Keratinocyte (primary cell): ENCODE measurements around the gene LYPD8. TPM values are rescaled to one million over a fixed set of nuclear protein-coding genes. Genes with fewer than 3 reads are reported as not detected.

ENCODE experiments used
- DNase-seq: peaks from one replicate; pipeline ENCODE4 v3.0.0-alpha.2; 2011; ENCODE audit warnings: low read depth, missing footprints, low spot score
- FAIRE-seq: peaks from 2 replicates; lab custom pipeline; 2011; peaks lifted over from hg19 to GRCh38; lab: Jason Lieb, UNC
- H2AFZ ChIP-seq: 2 replicates; pipeline ENCODE4 v1.6.0; 2012; ENCODE audit warnings: low read length, control low read depth, inconsistent platforms; ENCODE audit not compliant: control insufficient read depth
- H3K27ac ChIP-seq: 2 replicates; pipeline ENCODE4 v1.5.1; 2011; ENCODE audit warnings: low read length; ENCODE audit not compliant: control insufficient read depth, insufficient read depth
- H3K27me3 ChIP-seq: 3 replicates; pipeline ENCODE4 v1.6.0; 2011; ENCODE audit warnings: low read length; ENCODE audit not compliant: control insufficient read depth, insufficient read depth; ENCODE audit errors: extremely low read depth
- H3K36me3 ChIP-seq, 2 experiments: 2 replicates in 1 of 2; 3 replicates in 1 of 2; pipeline ENCODE4 v1.5.1; 2011; ENCODE audit warnings: low read length in 2 of 2, mild to moderate bottlenecking in 1 of 2; ENCODE audit not compliant: control insufficient read depth in 2 of 2, insufficient read depth in 2 of 2; ENCODE audit errors: extremely low read depth in 1 of 2
- H3K4me1 ChIP-seq: 3 replicates; pipeline ENCODE4 v1.5.1; 2011; ENCODE audit warnings: low read length; ENCODE audit not compliant: control insufficient read depth, insufficient read depth; ENCODE audit errors: extremely low read depth
- H3K4me2 ChIP-seq: 3 replicates; pipeline ENCODE4 v1.6.0; 2011; ENCODE audit warnings: low read depth, low read length; ENCODE audit not compliant: control insufficient read depth, insufficient read depth; ENCODE audit errors: extremely low read depth
- H3K4me3 ChIP-seq, 3 experiments: fragments of 200-600 bp in 1 of 3; sonication (generic) in 1 of 3; 2 replicates in 2 of 3; 3 replicates in 1 of 3; pipeline ENCODE4 v1.5.1; 2011 to 2016; ENCODE audit warnings: low read length in 3 of 3, mild to moderate bottlenecking in 3 of 3, control low read depth in 2 of 3, inconsistent platforms in 1 of 3, low read depth in 1 of 3, mixed read lengths in 1 of 3, mixed run types in 1 of 3, moderate library complexity in 1 of 3; ENCODE audit not compliant: control insufficient read depth in 2 of 3, insufficient read depth in 2 of 3; ENCODE audit errors: extremely low read depth in 1 of 3
- H3K79me2 ChIP-seq: 2 replicates; pipeline ENCODE4 v1.6.0; 2012; ENCODE audit warnings: low read length; ENCODE audit not compliant: control insufficient read depth, insufficient read depth
- H3K9ac ChIP-seq: 3 replicates; pipeline ENCODE4 v1.6.0; 2011; ENCODE audit warnings: low read length; ENCODE audit not compliant: control insufficient read depth, insufficient read depth; ENCODE audit errors: extremely low read depth
- H3K9me1 ChIP-seq: 3 replicates; pipeline ENCODE4 v1.6.0; 2011; ENCODE audit warnings: low read length; ENCODE audit not compliant: control insufficient read depth, insufficient read depth; ENCODE audit errors: extremely low read depth
- H3K9me3 ChIP-seq: 2 replicates; pipeline ENCODE4 v1.5.1; 2012; ENCODE audit warnings: low read depth, low read length; ENCODE audit not compliant: control insufficient read depth
- H4K20me1 ChIP-seq: 3 replicates; pipeline ENCODE4 v1.6.0; 2011; ENCODE audit warnings: low read length; ENCODE audit not compliant: control insufficient read depth, insufficient read depth; ENCODE audit errors: extremely low read depth
- CTCF ChIP-seq, 3 experiments: IDR thresholded peaks in 1 of 3; conservative IDR thresholded peaks in 1 of 3; optimal IDR thresholded peaks in 1 of 3; 2 replicates in 2 of 3; 3 replicates in 1 of 3; pipeline versions ENCODE3 to v1.5.1; 2011; ENCODE audit warnings: low read length in 3 of 3, mild to moderate bottlenecking in 3 of 3, moderate library complexity in 2 of 3, control low read depth in 1 of 3, inconsistent platforms in 1 of 3; ENCODE audit not compliant: insufficient read depth in 2 of 3; ENCODE audit errors: extremely low read depth in 1 of 3
- EZH2 ChIP-seq: IDR thresholded peaks from one replicate; pipeline ENCODE4 v1.6.1; 2012; ENCODE audit warnings: inconsistent platforms, mild to moderate bottlenecking, low read length, moderate library complexity
- dilution Hi-C: fragments of 300-500 bp; cut with MboI; formaldehyde crosslinking; loops from one replicate; pipeline ENCODE4 v1.7.0; 2020; ENCODE audit warnings: low sequenced_read_pairs; ENCODE audit not compliant: extremely low pct_ligation_motif_present
- polyA plus RNA-seq, 5 experiments: library from polyadenylated mRNA; depleted of rRNA in 3 of 5; stranded (reverse) in 3 of 5; stranded (forward) in 1 of 5; unstranded in 1 of 5; fragments of >200 nt; gene quantifications; 1 replicate in 1 of 5; 2 replicates in 3 of 5; 3 replicates in 1 of 5; pipeline versions ENCODE4 v1.2.1 to v1.2.3, GENCODE V29; 2011 to 2012; ENCODE audit warnings: missing spikeins in 2 of 5, low read depth in 1 of 5, low replicate concordance in 1 of 5

Gene LYPD8
- polyA plus RNA-seq, 1 donor (not counting 4 experiments of a cell fraction or from before 2014, with no cell fraction given), result not detected

GRCh38 chr1:248779350-248779749, 23.8 kb upstream of the LYPD8 start:
- Histone ChIP-seq H3K4me1 (no peaks in the 10 kb centered on the region), H3K9me3 (no peaks in the 10 kb centered on the region), H3K79me2 (no peaks in the 10 kb centered on the region), H3K9ac (no peak overlapping the region), H3K27ac (no peak overlapping the region), H3K27me3 (no peaks in the 10 kb centered on the region), H3K4me2 (no peak overlapping the region), H2AFZ (no peak overlapping the region), H4K20me1 (no peaks in the 10 kb centered on the region), H3K36me3 (no peaks in the 10 kb centered on the region), H3K4me3 (no peak overlapping the region), H3K9me1 (no peaks in the 10 kb centered on the region)
- DNase-seq (no peak), FAIRE-seq (no peak)
- TF ChIP-seq CTCF (optimal IDR thresholded peaks at IDR 0.05 in 1 of 3, IDR thresholded peaks at IDR 0.05 in 1 of 3, conservative IDR thresholded peaks at IDR 0.05 in 1 of 3; ENCODE audit: extremely low read depth in 1 of 3, insufficient read depth in 2 of 3, low read length in 3 of 3) (no peak), EZH2 (no peak)
- dilution Hi-C loops, result no loop called here

DNA sequence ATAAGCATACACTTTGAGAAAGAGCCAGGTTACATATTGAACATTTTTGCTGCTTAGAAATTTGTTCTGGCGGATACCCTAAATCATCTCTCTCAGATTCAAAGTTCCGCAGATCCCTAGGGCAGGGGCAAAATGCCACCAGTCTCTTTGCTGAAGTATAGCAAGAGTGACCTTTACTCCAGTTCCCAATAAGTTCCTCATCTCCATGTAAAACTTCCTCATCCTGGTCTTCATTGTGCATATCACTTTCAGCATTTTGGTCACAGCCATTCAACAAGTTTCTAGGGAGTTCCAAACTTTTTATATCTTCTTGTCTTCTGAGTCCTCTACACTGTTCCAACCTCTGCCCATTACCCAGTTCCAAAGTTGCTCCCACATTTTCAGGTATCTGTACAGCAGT, 23.3 kb upstream of the LYPD8 start:
- no peak overlapping the region for H3K9ac ChIP-seq
- H3K27ac ChIP-seq, result no peak overlapping the region
- H3K9me1 ChIP-seq, result no peaks in the 10 kb centered on the region
- H3K4me3 ChIP-seq, result no peak overlapping the region
- H3K79me2 ChIP-seq, result no peaks in the 10 kb centered on the region
- H4K20me1 ChIP-seq, result no peaks in the 10 kb centered on the region
- DNase-seq (no peak), FAIRE-seq (no peak)
- H3K27me3 ChIP-seq, result no peaks in the 10 kb centered on the region
- no peaks in the 10 kb centered on the region for H3K4me1 ChIP-seq
- H3K9me3 ChIP-seq, result no peaks in the 10 kb centered on the region
- TF ChIP-seq CTCF (optimal IDR thresholded peaks at IDR 0.05 in 1 of 3, IDR thresholded peaks at IDR 0.05 in 1 of 3, conservative IDR thresholded peaks at IDR 0.05 in 1 of 3; ENCODE audit: extremely low read depth in 1 of 3, insufficient read depth in 2 of 3, low read length in 3 of 3), result no peak
- TF ChIP-seq EZH2, result no peak
- H2AFZ ChIP-seq, result no peak overlapping the region
- no peak overlapping the region for H3K4me2 ChIP-seq
- dilution Hi-C loops, result no loop called here
- no peaks in the 10 kb centered on the region for H3K36me3 ChIP-seq
